Right hindlimb (tissue), 1 donor: Measurements from ENCODE around the gene PLPP1.

ENCODE experiments used
- DNase-seq: peaks from one replicate; pipeline ENCODE4 v3.0.0-alpha.2; 2018

The PLPP1 gene

GRCh38 chr5:55402199-55402598, 132.6 kb downstream of the PLPP1 start:
- no peak for DNase-seq

GRCh38 chr5:55393501-55394175, 141.1 kb downstream of the PLPP1 start:
- no peak for DNase-seq

GRCh38 chr5:55392669-55393068, 142.1 kb downstream of the PLPP1 start:
- no peak for DNase-seq

GRCh38 chr5:55391707-55392106, 143.1 kb downstream of the PLPP1 start:
- no peak for DNase-seq

GRCh38 chr5:55387865-55388264, 146.9 kb downstream of the PLPP1 start:
- no peak for DNase-seq

GRCh38 chr5:55386356-55386755, 148.4 kb downstream of the PLPP1 start:
- no peak for DNase-seq

- no peak for DNase-seq
Observed at GRCh38 chr5:55385846-55386245, 148.9 kb downstream of the PLPP1 start.

- DNase-seq: no peak
Observed at GRCh38 chr5:55385227-55385626, 149.5 kb downstream of the PLPP1 start.

GRCh38 chr5:55384072-55384471, 150.7 kb downstream of the PLPP1 start:
- no peak for DNase-seq

- no peak for DNase-seq
Observed at GRCh38 chr5:55383254-55383653, 151.5 kb downstream of the PLPP1 start.

GRCh38 chr5:55377810-55378209, 157.0 kb downstream of the PLPP1 start:
- DNase-seq: no peak
